MCF 10A (cell line): Measurements from ENCODE around the gene NR3C2. TPM values are rescaled to one million over a fixed set of nuclear protein-coding genes. Genes with fewer than 3 reads are reported as not detected.

Experiments used
- BruUV-seq: library from RNA; stranded (reverse); fragments of 400-500 nt; replicated peaks from 2 replicates; lab custom pipeline; 2021; lab: Mats Ljungman, UMichigan
- CTCF ChIA-PET: fragments of 300-600 bp; sonication (Branson Sonifier 250); formaldehyde crosslinking; extraction: SDS; loops from one replicate; lab custom pipeline; 2021; ENCODE audit warnings: antibody characterized with exemption, inconsistent platforms; lab: Yijun Ruan, JAX
- POLR2A ChIA-PET: fragments of 300-600, 350-650 bp; sonication (Branson Sonifier 250); formaldehyde crosslinking; extraction: SDS; loops from one replicate; lab custom pipeline; 2020; ENCODE audit warnings: antibody characterized with exemption, inconsistent platforms; lab: Yijun Ruan, JAX
- DNase-seq: peaks from one replicate; pipeline ENCODE4 v3.0.0-alpha.2; 2018; ENCODE audit not compliant: unreplicated experiment
- H3K27ac Mint-ChIP-seq: one replicate; pipeline ENCODE4 v1.8.0; 2022; ENCODE audit warnings: mild to moderate bottlenecking, low read depth, mixed read lengths; ENCODE audit not compliant: unreplicated experiment
- H3K27me3 Mint-ChIP-seq: one replicate; pipeline ENCODE4 v1.8.0; 2022; ENCODE audit warnings: mixed read lengths; ENCODE audit not compliant: insufficient read depth, unreplicated experiment
- H3K36me3 Mint-ChIP-seq: one replicate; pipeline ENCODE4 v1.8.0; 2022; ENCODE audit warnings: mild to moderate bottlenecking, moderate library complexity, mixed read lengths; ENCODE audit not compliant: insufficient read depth, unreplicated experiment
- H3K4me1 Mint-ChIP-seq: one replicate; pipeline ENCODE4 v1.8.0; 2022; ENCODE audit warnings: mixed read lengths; ENCODE audit not compliant: insufficient read depth, unreplicated experiment
- H3K4me3 Mint-ChIP-seq: one replicate; pipeline ENCODE4 v1.8.0; 2022; ENCODE audit warnings: mild to moderate bottlenecking, moderate library complexity, mixed read lengths; ENCODE audit not compliant: unreplicated experiment
- H3K9me3 Mint-ChIP-seq: one replicate; pipeline ENCODE4 v1.8.0; 2022; ENCODE audit warnings: mixed read lengths; ENCODE audit not compliant: unreplicated experiment
- CTCF ChIP-seq: fragments of 200-600 bp; IDR thresholded peaks from one replicate; pipeline ENCODE4 v1.8.0; 2022; ENCODE audit warnings: antibody characterized with exemption, mild to moderate bottlenecking; ENCODE audit not compliant: unreplicated experiment
- intact Hi-C: fragments of 100-400 bp; cut with micrococcal nuclease; formaldehyde crosslinking; loops from 2 replicates; pipeline ENCODE4 v1.14.1; 2022
- total RNA-seq: library from RNA; stranded (reverse); gene quantifications from 2 replicates; pipeline ENCODE4 v1.2.3, GENCODE V29; 2022

NR3C2 gene
- total RNA-seq, 1 experiment from 2014 or later: 0.21 TPM

GRCh38 chr4:148114436-148114835, 327.8 kb downstream of the NR3C2 start:
- intact Hi-C loops: no loop called here
- no peak for TF ChIP-seq CTCF
- Mint-ChIP-seq H3K27ac (no peak overlapping the region), H3K4me1 (peaks cover 23% of the 10 kb centered on the region), H3K27me3 (no peaks in the 10 kb centered on the region), H3K36me3 (no peaks in the 10 kb centered on the region), H3K4me3 (no peak overlapping the region), H3K9me3 (no peaks in the 10 kb centered on the region)
- ChIA-PET CTCF (no interaction called here), POLR2A (no interaction called here)
- no TSS peak for BruUV-seq
- no peak for DNase-seq

- TF ChIP-seq CTCF: no peak
- H3K4me3 Mint-ChIP-seq: no peak overlapping the region
- H3K4me1 Mint-ChIP-seq: peaks cover 18% of the 10 kb centered on the region
- no peaks in the 10 kb centered on the region for H3K27me3 Mint-ChIP-seq
- peak; percentile 23 for DNase-seq
- ChIA-PET CTCF (no interaction called here), POLR2A (no interaction called here)
- intact Hi-C loops: no loop called here
- H3K27ac Mint-ChIP-seq: no peak overlapping the region
- no peaks in the 10 kb centered on the region for H3K36me3 Mint-ChIP-seq
- no peaks in the 10 kb centered on the region for H3K9me3 Mint-ChIP-seq
- no TSS peak for BruUV-seq
Measured at GRCh38 chr4:148112231-148112982, 329.8 kb downstream of the NR3C2 start.

GRCh38 chr4:148110169-148110568, 332.0 kb downstream of the NR3C2 start:
- TF ChIP-seq CTCF: no peak
- BruUV-seq: no TSS peak
- Mint-ChIP-seq H3K4me1 (peaks cover 9% of the 10 kb centered on the region), H3K4me3 (no peak overlapping the region), H3K9me3 (no peaks in the 10 kb centered on the region), H3K27me3 (no peaks in the 10 kb centered on the region), H3K36me3 (no peaks in the 10 kb centered on the region), H3K27ac (no peak overlapping the region)
- no peak for DNase-seq
- intact Hi-C loops: no loop called here
- ChIA-PET POLR2A (interaction anchor here (0.6 kb wide), 1 partner anchor 1675 kb away, joined by 3 read pairs; no protein-coding TSS in a partner anchor), CTCF (no interaction called here)

GRCh38 chr4:148109216-148109615, 333.0 kb downstream of the NR3C2 start:
- no peak for TF ChIP-seq CTCF
- Mint-ChIP-seq H3K9me3 (no peaks in the 10 kb centered on the region), H3K4me1 (peaks cover 9% of the 10 kb centered on the region), H3K36me3 (no peaks in the 10 kb centered on the region), H3K27ac (no peak overlapping the region), H3K27me3 (no peaks in the 10 kb centered on the region), H3K4me3 (no peak overlapping the region)
- ChIA-PET POLR2A (no interaction called here), CTCF (no interaction called here)
- DNase-seq: no peak
- intact Hi-C loops: no loop called here
- no TSS peak for BruUV-seq
